ENCODE data around the gene CCDC24.

DNA sequence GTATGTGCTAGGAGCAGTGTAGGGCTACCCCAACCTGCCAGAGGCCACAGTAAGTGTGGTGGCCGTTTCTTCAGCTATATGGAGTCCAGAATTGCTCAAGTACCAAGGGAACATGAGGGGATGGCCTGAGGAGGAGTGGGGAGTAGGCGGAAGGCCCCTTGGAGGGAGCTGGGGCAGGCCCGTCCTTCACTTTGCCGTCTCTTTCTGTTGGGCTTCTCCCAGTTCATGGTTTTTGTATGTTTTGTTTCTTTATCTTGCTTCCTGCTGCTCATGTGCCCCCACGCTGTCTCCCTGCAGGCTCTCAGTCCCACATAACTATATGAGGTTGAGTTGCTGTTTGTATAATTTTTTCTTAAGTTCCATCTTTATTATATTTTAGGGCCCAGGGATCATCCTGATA, 27.5 kb upstream of the CCDC24 start:
- TF ChIP-seq EZH2 (IDR thresholded peaks at IDR 0.05) (no peak), CTCF (IDR thresholded peaks at IDR 0.05) (no peak)
